Aorta (tissue), 5 donors: Measurements from ENCODE around the gene NDUFS7. TPM values are rescaled to one million over a fixed set of nuclear protein-coding genes. Genes with fewer than 3 reads are reported as not detected.

Source experiments
- ATAC-seq: fragments of 200-7000 bp; cut with Tn5 transposase; one replicate; pipeline ENCODE4 v1.9.1; 2022; ENCODE audit warnings: moderate library complexity; ENCODE audit not compliant: low FRiP score
- DNase-seq, 2 donors: peaks; one replicate each; pipeline ENCODE4 v3.0.0-alpha.2; 2020
- H3K27ac ChIP-seq, 2 donors: one replicate each; pipeline ENCODE4 v1.5.1; 2013; ENCODE audit warnings: low read length in 2 of 2, mild to moderate bottlenecking in 2 of 2, moderate library complexity in 2 of 2, control low read depth in 1 of 2, inconsistent platforms in 1 of 2, low read depth in 1 of 2
- H3K27me3 ChIP-seq, 2 donors: one replicate each; pipeline ENCODE4 v1.6.1; 2013; ENCODE audit warnings: control low read depth in 1 of 2, low read length in 1 of 2, mild to moderate bottlenecking in 1 of 2, moderate library complexity in 1 of 2; ENCODE audit not compliant: insufficient read depth in 2 of 2, control insufficient read depth in 1 of 2
- H3K36me3 ChIP-seq, 2 donors: one replicate each; pipeline ENCODE4 v1.6.1; 2013; ENCODE audit warnings: control low read depth in 1 of 2, low read length in 1 of 2, mild to moderate bottlenecking in 1 of 2; ENCODE audit not compliant: insufficient read depth in 2 of 2, control insufficient read depth in 1 of 2
- H3K4me1 ChIP-seq, 2 donors: one replicate each; pipeline ENCODE4 v1.6.1; 2013; ENCODE audit warnings: low read length in 2 of 2, control low read depth in 1 of 2, mild to moderate bottlenecking in 1 of 2, moderate library complexity in 1 of 2; ENCODE audit not compliant: insufficient read depth in 2 of 2, control insufficient read depth in 1 of 2
- H3K4me3 ChIP-seq, 2 donors: one replicate each; pipeline ENCODE4 v1.5.1; 2013; ENCODE audit warnings: low read length in 2 of 2, control low read depth in 1 of 2, mild to moderate bottlenecking in 1 of 2
- H3K9me3 ChIP-seq: one replicate; pipeline ENCODE4 v1.6.1; 2013; ENCODE audit warnings: mild to moderate bottlenecking, low read length; ENCODE audit not compliant: control insufficient read depth
- WGBS, 2 donors: extraction: QIAGEN DNeasy Blood & Tissue Kit; methylation state at CpG; one replicate each; pipeline ENCODE4 v1.1.7; 2013; 5-methylcytosine and 5-hydroxymethylcytosine counted together
- intact Hi-C, 2 donors: fragments of 100-400 bp; cut with DNase I; formaldehyde crosslinking; loops; one replicate each; pipeline versions ENCODE4 v1.14.2 to v1.15.0; 2022
- polyA plus RNA-seq, 2 donors: library from polyadenylated mRNA; stranded (reverse); fragments of 200-250 nt; gene quantifications; one replicate each; pipeline ENCODE4 v1.2.3, GENCODE V29; 2013
- total RNA-seq, 2 donors: library from RNA; stranded (reverse); fragmentation: NEBNext Ultra II Directional; extraction: Animal tissue kit (Norgen Biotek cat#: 25700); gene quantifications; one replicate each; pipeline ENCODE4 v1.2.1, GENCODE V29; 2021
- donor health status: healthy with polysubstance abuse.
- donor health status: Bipolar disorder and iron deficiency.
- donor health status: DM: no; HTN: no; CAD: no.
- donor health status: DM: no; HTN: no; CAD: no.
- donor health status: DM: yes; HTN: yes; CAD: no.

Gene NDUFS7
- total and polyA plus RNA-seq, 4 donors: 47.7 to 105 (median 60.2) TPM

DNA sequence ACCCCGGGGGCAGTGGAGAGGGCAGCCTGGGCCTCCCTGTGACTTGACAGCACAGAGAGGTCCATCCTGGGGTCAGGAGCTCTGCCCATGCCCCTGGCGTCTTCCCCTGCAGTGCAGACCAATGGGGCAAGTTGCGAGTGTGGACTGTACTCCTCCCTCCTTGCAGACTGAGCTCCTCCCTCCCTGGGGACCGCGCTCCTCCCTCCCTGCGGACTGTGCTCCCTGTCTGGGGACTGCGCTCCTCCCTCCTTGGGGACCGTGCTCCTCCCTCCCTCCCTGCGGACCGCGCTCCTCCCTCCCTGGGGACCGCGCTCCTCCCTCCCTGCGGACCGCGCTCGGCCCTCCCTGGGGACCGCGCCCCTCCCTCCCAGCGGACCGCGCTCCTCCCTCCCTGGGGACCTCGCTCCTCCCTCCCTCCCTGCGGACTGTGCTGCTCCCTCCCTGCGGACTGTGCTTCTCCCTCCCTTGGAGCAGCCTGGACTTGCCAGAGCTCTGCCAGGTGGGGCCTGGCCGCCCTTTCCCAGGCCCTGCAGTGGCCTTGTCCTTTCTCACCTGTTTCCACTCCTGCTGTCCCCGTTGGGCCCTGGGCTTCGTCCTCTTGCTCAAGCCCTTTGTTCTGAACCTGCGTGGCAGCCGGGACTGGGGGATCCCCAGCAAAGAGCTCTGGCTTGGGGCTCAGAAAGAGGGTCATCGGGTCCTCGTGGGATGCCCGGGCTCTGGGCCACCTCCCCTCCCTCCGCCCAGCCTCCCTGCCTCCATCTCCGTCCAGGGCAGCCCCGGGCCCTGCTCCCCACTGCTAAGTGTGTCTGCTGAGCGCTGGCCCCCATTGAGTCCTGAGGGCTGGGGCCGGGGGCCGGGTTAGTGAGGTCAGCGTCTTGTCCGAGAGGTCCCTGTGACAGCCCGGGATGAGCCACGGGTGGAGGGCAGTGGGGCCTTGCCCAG, 10.8 kb downstream of the NDUFS7 start:
- WGBS, 2 donors: 67 to 78% methylated on average over 22 to 43 of the region's 43 CpGs
- intact Hi-C loops: no loop called here
- Histone ChIP-seq H3K36me3 (peaks cover 0 to 2% of the 10 kb centered on the region in 2 donors), H3K9me3 (no peaks in the 10 kb centered on the region), H3K4me1 (no peaks in the 10 kb centered on the region), H3K27me3 (no peaks in the 10 kb centered on the region), H3K27ac (no peak overlapping the region), H3K4me3 (no peak overlapping the region)
- no peak for DNase-seq
- ATAC-seq: no peak

DNA sequence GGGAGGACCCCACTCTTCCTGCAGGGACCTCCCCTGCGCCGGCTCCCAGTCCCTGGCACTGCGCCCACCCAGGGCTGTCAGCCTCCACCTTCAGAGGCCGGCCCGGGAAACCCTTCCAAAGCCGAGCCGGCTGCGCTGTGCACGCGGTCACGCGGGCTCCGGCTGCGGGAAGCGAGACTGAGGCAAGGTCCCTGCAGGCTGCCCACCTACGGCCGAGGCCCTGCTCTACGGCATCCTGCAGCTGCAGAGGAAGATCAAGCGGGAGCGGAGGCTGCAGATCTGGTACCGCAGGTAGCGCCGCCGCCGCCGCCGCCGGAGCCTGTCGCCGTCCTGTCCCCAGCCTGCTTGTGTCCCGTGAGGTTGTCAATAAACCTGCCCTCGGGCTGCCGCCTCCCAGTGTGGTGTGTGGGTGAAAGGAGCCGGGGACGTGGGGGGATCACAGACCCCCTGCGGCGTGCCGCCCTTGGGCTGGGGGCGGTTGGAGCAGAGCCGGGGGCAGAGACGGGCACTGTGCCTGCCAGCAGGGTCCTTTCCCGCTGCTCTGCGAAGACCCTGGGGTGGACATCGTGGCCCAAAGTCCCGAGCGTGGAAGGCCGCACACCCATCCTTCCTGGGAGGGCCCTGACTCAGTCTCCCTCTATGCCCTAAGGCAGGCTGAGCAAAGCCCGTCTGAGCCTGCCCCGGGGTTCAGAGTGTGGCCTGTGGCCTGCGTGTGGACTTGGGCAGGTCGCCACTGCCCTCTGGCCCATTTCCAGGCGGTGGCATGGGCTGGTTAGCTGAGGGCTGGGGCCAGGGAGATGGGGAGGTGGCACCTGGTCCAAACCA, 11.7 kb downstream of the NDUFS7 start:
- peaks cover 0 to 2% of the 10 kb centered on the region in 2 donors for H3K36me3 ChIP-seq

DNA sequence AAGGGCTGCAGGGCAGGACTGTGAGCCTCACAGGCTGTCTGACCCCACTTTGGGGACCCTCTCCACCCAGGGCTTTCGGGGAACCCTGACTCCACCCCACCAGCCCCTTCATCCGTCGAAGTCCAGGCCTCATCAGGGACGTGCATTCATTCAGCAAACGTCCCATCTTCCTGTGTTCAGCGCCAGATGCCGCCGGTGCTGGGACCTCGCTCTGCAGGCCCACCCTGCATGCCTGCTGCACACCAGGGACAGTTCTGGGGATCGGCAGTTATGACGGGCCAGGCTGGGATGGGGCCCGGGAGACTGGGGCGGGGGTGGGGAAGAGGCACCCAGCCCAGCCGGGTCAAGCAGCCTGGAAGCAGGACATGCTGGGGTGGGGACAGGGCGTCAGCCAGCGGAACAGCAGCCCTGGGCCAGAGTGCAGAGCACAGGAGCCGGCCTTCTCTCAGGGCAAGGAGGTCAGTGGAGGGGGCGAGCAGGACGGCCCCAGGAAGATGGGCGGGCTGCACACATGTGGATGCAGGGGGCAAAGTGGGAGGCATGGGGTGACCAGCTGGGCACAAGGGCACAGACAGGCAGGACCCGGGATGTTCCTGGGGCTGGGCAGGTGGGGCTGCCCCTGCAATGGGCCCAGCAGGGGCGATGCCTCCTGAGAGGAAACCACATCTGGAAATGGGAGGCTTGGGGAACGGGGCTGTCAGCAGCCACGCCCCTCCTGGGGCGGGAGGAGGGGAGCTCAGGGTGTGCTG, 12.5 kb downstream of the NDUFS7 start:
- Histone ChIP-seq H3K4me3 (no peak overlapping the region), H3K27ac (no peak overlapping the region), H3K9me3 (no peaks in the 10 kb centered on the region), H3K27me3 (no peaks in the 10 kb centered on the region), H3K36me3 (no peaks in the 10 kb centered on the region), H3K4me1 (no peaks in the 10 kb centered on the region)
- intact Hi-C loops: no loop called here
- 44 to 52% methylated on average over 24 to 25 of the region's 25 CpGs for WGBS, 2 donors
- DNase-seq: peak in 1 of 2 donors; percentile 73
- no peak for ATAC-seq

More for the DNA sequence above, 11.7 kb downstream of the NDUFS7 start:
- intact Hi-C loops: no loop called here
- no peaks in the 10 kb centered on the region for H3K27me3 ChIP-seq
- 78 to 79% methylated on average over 50 to 52 of the region's 52 CpGs for WGBS, 2 donors
- H3K27ac ChIP-seq: no peak overlapping the region
- H3K9me3 ChIP-seq: no peaks in the 10 kb centered on the region
- H3K4me1 ChIP-seq: no peaks in the 10 kb centered on the region
- H3K4me3 ChIP-seq: no peak overlapping the region
- no peak for ATAC-seq
- peak in 1 of 2 donors; percentile 73 for DNase-seq

DNA sequence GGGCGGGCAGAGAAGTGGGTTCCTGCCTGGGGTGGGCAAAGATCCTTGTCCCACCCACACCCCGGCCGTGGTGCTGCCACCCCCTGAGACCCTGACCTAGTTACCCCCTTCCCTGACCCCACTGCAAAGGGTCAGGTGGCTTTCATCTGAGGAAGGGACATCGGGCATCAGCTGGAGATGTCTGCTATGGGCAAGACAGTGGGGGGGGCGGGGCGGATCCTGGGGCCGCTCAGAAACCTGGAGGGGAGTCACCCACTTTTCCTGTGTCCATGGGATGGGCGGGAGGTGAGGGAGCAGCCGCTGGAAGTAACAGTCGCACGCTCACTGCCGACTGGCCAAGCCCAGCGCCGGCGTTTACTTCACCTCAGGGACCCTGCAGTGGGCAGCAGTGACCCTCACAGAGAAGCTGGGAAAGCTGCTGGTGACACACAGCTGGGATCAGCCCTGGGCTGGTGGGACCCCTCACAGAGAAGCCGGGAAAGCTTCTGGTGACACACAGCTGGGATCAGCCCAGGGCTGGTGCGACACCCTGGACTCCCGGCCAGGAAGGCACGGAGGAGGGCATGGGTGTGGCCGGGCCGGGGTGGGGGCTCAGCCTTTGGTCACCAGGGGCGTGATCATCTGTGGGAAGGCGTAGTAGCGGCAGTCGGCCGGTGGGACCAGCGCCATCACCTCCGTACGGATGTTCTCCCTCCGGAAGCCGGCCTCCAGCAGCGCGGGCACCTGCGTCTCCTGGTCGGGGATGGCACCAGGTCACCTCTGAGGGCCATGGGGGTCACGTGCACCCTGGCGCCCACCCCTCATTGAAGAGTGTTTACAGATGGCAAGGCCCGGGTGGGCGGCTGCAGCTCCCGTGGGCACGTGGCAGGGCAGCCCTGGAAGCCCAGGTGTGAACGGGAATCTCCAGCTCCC, 13.3 kb downstream of the NDUFS7 start:
- WGBS, 2 donors: 77 to 84% methylated on average over 40 to 42 of the region's 42 CpGs
- no peak overlapping the region for H3K4me3 ChIP-seq
- no peaks in the 10 kb centered on the region for H3K9me3 ChIP-seq
- H3K36me3 ChIP-seq: no peaks in the 10 kb centered on the region
- DNase-seq (peak in 1 of 2 donors; percentile 78), ATAC-seq (no peak)
- H3K27ac ChIP-seq: no peak overlapping the region
- intact Hi-C loops: no loop called here
- no peaks in the 10 kb centered on the region for H3K27me3 ChIP-seq
- no peaks in the 10 kb centered on the region for H3K4me1 ChIP-seq

DNA sequence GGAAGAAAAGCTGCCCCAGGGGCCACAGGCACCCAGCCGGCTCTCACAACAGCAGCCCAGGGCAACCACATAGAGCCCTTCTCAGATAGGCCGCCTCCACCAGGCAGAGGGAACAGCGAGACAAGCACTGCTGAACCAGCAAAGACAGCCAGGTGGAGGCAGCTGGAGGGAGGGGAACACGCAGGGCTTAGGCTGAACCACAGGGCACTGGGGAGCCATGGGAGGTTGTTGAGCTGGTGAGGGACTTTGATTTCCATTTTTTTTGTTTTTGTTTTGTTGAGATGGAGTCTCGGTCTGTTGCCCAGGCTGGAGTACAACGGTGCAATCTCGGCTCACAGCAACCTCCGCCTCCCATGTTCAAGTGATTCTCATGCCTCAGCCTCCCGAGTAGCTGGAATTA, 14.1 kb downstream of the NDUFS7 start:
- DNase-seq (no peak), ATAC-seq (no peak)
- WGBS, 2 donors: 94 to 96% methylated on average over 9 of the region's 9 CpGs
- no peak overlapping the region for H3K4me3 ChIP-seq
- no peaks in the 10 kb centered on the region for H3K4me1 ChIP-seq
- H3K27me3 ChIP-seq: no peaks in the 10 kb centered on the region
- intact Hi-C loops: no loop called here
- H3K27ac ChIP-seq: no peak overlapping the region
- no peaks in the 10 kb centered on the region for H3K36me3 ChIP-seq
- H3K9me3 ChIP-seq: no peaks in the 10 kb centered on the region

DNA sequence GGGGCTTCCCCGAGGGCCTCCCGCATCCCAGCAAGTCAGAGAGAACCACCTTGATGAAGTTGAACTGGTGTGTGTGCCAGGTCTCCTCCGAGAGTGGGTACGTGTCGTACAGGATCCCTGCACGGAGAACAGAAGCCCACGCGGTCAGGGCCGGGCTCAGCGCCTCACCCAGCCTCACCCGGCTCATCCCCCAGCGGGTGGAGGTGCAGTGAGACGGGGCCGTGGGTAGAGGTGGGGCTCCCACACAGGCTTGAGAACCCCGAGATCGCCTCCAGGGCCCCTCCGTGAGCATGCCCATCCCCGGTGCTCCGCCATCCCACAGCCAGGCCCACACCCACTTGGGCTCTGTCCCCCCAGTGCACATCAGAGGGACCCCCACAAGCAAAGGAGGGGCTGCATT, 15.4 kb downstream of the NDUFS7 start:
- Histone ChIP-seq H3K36me3 (no peaks in the 10 kb centered on the region), H3K27ac (no peak overlapping the region), H3K4me3 (no peak overlapping the region), H3K27me3 (no peaks in the 10 kb centered on the region), H3K9me3 (no peaks in the 10 kb centered on the region), H3K4me1 (no peaks in the 10 kb centered on the region)
- intact Hi-C loops: no loop called here
- ATAC-seq (no peak), DNase-seq (no peak)
- WGBS, 2 donors: 90 to 93% methylated on average over 13 to 19 of the region's 19 CpGs

DNA sequence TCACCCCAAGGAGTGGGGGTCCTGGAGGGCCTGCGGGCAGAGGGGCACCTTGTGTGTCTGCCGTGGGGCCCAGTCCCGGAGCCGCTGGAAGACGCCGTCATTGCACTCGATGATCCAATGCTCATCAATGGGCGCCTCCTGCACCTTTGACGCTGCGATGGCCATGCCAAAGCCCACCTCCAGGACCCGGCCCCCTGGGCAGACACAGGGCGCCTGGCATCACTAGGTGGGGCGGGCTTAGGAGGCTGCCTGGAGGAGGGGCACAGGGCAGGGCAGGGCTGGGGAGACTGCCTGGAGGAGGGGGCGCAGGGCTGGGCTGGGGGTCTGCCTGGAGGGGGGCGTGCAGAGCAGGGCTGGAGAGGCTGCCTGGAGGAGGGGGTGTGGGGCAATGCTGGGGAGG, 16.0 kb downstream of the NDUFS7 start:
- H3K9me3 ChIP-seq: no peaks in the 10 kb centered on the region
- H3K27ac ChIP-seq: no peak overlapping the region
- ATAC-seq (no peak), DNase-seq (no peak)
- H3K4me3 ChIP-seq: no peak overlapping the region
- WGBS, 2 donors: 93 to 94% methylated on average over 15 of the region's 15 CpGs
- no peaks in the 10 kb centered on the region for H3K27me3 ChIP-seq
- H3K36me3 ChIP-seq: no peaks in the 10 kb centered on the region
- intact Hi-C loops: loop anchor here in 1 of 2 donors (5.0 kb wide), 1 partner anchor 117 kb away; no protein-coding TSS in a partner anchor
- H3K4me1 ChIP-seq: no peaks in the 10 kb centered on the region
